GM23338 (cell line): ENCODE data around the gene UBE2S. TPM values are rescaled to one million over a fixed set of nuclear protein-coding genes. Genes with fewer than 3 reads are reported as not detected.

Source experiments
- ATAC-seq: fragments of 200-7000 bp; cut with Tn5 transposase; 3 replicates; pipeline ENCODE4 v1.9.1; 2020
- DNase-seq: peaks from one replicate; pipeline ENCODE4 v3.0.0-alpha.2; 2015; ENCODE audit warnings: low spot score
- H2AFZ ChIP-seq: fragments of 200-600 bp; sonication (generic); 2 replicates; pipeline ENCODE4 v1.8.0; 2016; ENCODE audit warnings: antibody characterized with exemption, mild to moderate bottlenecking, moderate library complexity
- H3F3A ChIP-seq: fragments of 200-600 bp; sonication (generic); replicated peaks from 2 replicates; pipeline ENCODE4 v1.8.0; 2017; ENCODE audit warnings: antibody characterized with exemption, mixed run types, low read depth
- H3K27ac ChIP-seq: fragments of 200-600 bp; sonication (generic); 2 replicates; pipeline ENCODE4 v1.6.1; 2016; ENCODE audit warnings: low read depth
- H3K27me3 ChIP-seq: fragments of 200-600 bp; sonication (generic); 2 replicates; pipeline ENCODE4 v1.8.0; 2016; ENCODE audit warnings: mild to moderate bottlenecking, mixed run types, moderate library complexity; ENCODE audit not compliant: insufficient read depth
- H3K36me3 ChIP-seq: fragments of 200-600 bp; sonication (generic); 2 replicates; pipeline ENCODE4 v1.8.0; 2016; ENCODE audit warnings: mild to moderate bottlenecking; ENCODE audit not compliant: insufficient read depth
- H3K4me1 ChIP-seq: fragments of 200-600 bp; sonication (generic); 2 replicates; pipeline ENCODE4 v1.8.0; 2016; ENCODE audit warnings: mild to moderate bottlenecking, moderate library complexity; ENCODE audit not compliant: insufficient read depth
- H3K4me2 ChIP-seq: fragments of 200-600 bp; sonication (generic); 2 replicates; pipeline ENCODE4 v1.7.1; 2017; ENCODE audit warnings: mixed run types
- H3K4me3 ChIP-seq: fragments of 200-600 bp; sonication (generic); 2 replicates; pipeline ENCODE4 v1.6.1; 2016; ENCODE audit warnings: mixed run types
- H3K79me2 ChIP-seq: fragments of 200-600 bp; sonication (generic); replicated peaks from 2 replicates; pipeline ENCODE4 v1.8.0; 2017; ENCODE audit warnings: mild to moderate bottlenecking; ENCODE audit not compliant: insufficient read depth
- H3K9me2 ChIP-seq: fragments of 200-600 bp; sonication (generic); 2 replicates; pipeline ENCODE4 v1.8.0; 2017; ENCODE audit not compliant: insufficient read depth
- H4K20me1 ChIP-seq: fragments of 200-600 bp; sonication (generic); replicated peaks from 2 replicates; pipeline ENCODE4 v1.8.0; 2017; ENCODE audit warnings: mild to moderate bottlenecking; ENCODE audit not compliant: insufficient read depth
- H3K27ac Mint-ChIP-seq: 2 replicates; pipeline ENCODE4 v1.8.0; 2020; ENCODE audit warnings: inconsistent platforms, mild to moderate bottlenecking, moderate library complexity, mixed read lengths
- H3K27me3 Mint-ChIP-seq: 3 replicates; pipeline ENCODE4 v1.8.0; 2022; ENCODE audit warnings: low read depth, mild to moderate bottlenecking, moderate library complexity, mixed read lengths, inconsistent platforms; ENCODE audit not compliant: insufficient read depth, poor library complexity
- H3K36me3 Mint-ChIP-seq: 3 replicates; pipeline ENCODE4 v1.8.0; 2021; ENCODE audit warnings: low read depth, mild to moderate bottlenecking, inconsistent platforms, moderate library complexity, mixed read lengths
- H3K4me1 Mint-ChIP-seq: 3 replicates; pipeline ENCODE4 v1.8.0; 2020; ENCODE audit warnings: mild to moderate bottlenecking, inconsistent platforms, mixed read lengths
- H3K4me3 Mint-ChIP-seq: 3 replicates; pipeline ENCODE4 v1.8.0; 2021; ENCODE audit warnings: moderate library complexity, mild to moderate bottlenecking, inconsistent platforms, mixed read lengths
- H3K9me3 Mint-ChIP-seq: 3 replicates; pipeline ENCODE4 v1.8.0; 2020; ENCODE audit warnings: moderate library complexity, mild to moderate bottlenecking, inconsistent platforms, mixed read lengths
- CREB1 ChIP-seq: fragments of 250-450 bp; sonication (Bioruptor Pico); IDR thresholded peaks from 2 replicates; pipeline ENCODE4 v1.5.0; 2020; ENCODE audit warnings: low read depth, mild to moderate bottlenecking, moderate library complexity
- POLR2AphosphoS5 ChIP-seq: IDR thresholded peaks from 2 replicates; pipeline ENCODE4 v1.6.1; 2016; ENCODE audit warnings: antibody characterized with exemption, low read depth
- ZNF331 ChIP-seq: fragments of 250-450 bp; sonication (Bioruptor Pico); IDR thresholded peaks from 2 replicates; pipeline ENCODE4 v1.5.0; 2020; ENCODE audit warnings: low read depth, mild to moderate bottlenecking, moderate library complexity
- polyA plus RNA-seq: library from polyadenylated mRNA; unstranded; fragments of >200 nt; fragmentation: Nextera tagmentation; extraction: Ambion mirVana; gene quantifications from 2 replicates; pipeline ENCODE4 v1.2.1, GENCODE V29; 2016
- total RNA-seq: library from RNA; depleted of rRNA; stranded (reverse); fragments of >200 nt; shearing (Covaris generic); gene quantifications from 2 replicates; pipeline ENCODE4 v1.2.3, GENCODE V29; 2014
- TF ChIP-seq, protein P1 (sequence below): IDR thresholded peaks from one replicate; pipeline ENCODE4 v1.6.1; 2018; ENCODE audit warnings: antibody characterized with exemption; ENCODE audit not compliant: unreplicated experiment
- TF ChIP-seq, protein P2 (sequence below), 2 experiments: fragments of 200-600 bp in 1 of 2; sonication (generic) in 1 of 2; conservative IDR thresholded peaks; 2 replicates each; pipeline versions ENCODE4 v1.5.1 to v1.6.1; 2016 to 2017; ENCODE audit warnings: antibody characterized with exemption in 2 of 2, low read depth in 2 of 2, mild to moderate bottlenecking in 2 of 2, moderate library complexity in 1 of 2

UBE2S gene
- total and polyA plus RNA-seq, 2 experiments from 2014 or later, result 363 to 533 TPM

DNA sequence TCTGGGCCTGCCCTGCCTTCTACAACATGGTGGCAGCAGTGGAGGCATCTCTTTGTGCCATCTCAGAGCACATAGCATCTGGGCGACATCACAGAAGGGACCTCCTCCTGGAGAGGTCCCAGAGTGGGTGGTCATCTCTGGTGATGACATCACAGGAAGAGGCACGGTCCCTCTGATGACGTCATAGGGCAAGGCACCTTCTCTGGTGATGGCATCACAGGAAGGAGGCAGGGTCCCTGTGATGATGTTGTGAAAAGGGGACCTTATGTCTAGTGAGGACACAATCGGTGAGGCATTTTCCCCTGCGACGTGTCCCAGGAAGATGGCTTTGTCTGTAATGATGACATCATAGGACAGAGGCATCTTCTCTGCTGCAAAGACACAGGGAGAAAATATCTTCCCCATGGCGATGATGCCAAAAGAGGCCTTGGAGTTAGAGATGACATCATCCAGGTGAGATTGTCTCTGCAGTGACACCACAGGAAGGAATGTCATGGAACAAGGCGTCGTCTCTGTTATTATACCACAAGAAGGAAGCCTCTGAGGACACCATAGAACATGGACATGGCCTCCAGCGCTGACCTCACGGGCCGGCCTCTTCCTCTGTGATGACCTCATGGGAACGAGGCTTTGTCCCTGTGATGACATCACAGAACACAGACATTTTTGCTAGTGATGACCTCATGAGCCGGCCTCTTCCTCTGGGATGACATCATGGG lies 24.8 kb upstream of the UBE2S start (continued):
- TF ChIP-seq, protein P1, sequence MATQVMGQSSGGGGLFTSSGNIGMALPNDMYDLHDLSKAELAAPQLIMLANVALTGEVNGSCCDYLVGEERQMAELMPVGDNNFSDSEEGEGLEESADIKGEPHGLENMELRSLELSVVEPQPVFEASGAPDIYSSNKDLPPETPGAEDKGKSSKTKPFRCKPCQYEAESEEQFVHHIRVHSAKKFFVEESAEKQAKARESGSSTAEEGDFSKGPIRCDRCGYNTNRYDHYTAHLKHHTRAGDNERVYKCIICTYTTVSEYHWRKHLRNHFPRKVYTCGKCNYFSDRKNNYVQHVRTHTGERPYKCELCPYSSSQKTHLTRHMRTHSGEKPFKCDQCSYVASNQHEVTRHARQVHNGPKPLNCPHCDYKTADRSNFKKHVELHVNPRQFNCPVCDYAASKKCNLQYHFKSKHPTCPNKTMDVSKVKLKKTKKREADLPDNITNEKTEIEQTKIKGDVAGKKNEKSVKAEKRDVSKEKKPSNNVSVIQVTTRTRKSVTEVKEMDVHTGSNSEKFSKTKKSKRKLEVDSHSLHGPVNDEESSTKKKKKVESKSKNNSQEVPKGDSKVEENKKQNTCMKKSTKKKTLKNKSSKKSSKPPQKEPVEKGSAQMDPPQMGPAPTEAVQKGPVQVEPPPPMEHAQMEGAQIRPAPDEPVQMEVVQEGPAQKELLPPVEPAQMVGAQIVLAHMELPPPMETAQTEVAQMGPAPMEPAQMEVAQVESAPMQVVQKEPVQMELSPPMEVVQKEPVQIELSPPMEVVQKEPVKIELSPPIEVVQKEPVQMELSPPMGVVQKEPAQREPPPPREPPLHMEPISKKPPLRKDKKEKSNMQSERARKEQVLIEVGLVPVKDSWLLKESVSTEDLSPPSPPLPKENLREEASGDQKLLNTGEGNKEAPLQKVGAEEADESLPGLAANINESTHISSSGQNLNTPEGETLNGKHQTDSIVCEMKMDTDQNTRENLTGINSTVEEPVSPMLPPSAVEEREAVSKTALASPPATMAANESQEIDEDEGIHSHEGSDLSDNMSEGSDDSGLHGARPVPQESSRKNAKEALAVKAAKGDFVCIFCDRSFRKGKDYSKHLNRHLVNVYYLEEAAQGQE, result no peak
- TF ChIP-seq, protein P2, sequence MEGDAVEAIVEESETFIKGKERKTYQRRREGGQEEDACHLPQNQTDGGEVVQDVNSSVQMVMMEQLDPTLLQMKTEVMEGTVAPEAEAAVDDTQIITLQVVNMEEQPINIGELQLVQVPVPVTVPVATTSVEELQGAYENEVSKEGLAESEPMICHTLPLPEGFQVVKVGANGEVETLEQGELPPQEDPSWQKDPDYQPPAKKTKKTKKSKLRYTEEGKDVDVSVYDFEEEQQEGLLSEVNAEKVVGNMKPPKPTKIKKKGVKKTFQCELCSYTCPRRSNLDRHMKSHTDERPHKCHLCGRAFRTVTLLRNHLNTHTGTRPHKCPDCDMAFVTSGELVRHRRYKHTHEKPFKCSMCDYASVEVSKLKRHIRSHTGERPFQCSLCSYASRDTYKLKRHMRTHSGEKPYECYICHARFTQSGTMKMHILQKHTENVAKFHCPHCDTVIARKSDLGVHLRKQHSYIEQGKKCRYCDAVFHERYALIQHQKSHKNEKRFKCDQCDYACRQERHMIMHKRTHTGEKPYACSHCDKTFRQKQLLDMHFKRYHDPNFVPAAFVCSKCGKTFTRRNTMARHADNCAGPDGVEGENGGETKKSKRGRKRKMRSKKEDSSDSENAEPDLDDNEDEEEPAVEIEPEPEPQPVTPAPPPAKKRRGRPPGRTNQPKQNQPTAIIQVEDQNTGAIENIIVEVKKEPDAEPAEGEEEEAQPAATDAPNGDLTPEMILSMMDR (conservative IDR thresholded peaks at IDR 0.05; ENCODE audit: low read depth in 2 of 2), result no peak

DNA sequence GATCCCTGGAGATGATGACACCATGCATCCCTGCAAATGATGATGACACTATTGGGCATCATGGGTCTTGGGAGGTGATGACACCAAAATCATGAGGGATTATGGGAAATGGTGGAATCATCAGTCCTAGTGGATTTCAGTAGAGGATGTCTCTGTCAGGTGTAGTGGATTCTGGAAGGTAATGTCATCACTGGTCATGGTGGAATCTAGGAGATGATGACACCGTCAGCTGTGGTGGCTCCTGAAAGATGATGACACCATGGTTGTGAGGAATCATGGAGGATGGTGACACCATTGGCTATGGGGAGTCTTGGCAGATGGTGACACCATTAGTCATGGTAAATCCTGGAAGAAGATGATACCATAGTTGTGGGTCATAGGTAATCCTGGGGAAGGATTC lies 23.6 kb upstream of the UBE2S start:
- Histone ChIP-seq H3F3A (no peaks in the 10 kb centered on the region), H3K27me3 (peaks cover 15% of the 10 kb centered on the region; the same call in 1 of the 2 replicates), H4K20me1 (no peaks in the 10 kb centered on the region), H3K4me3 (no peak overlapping the region), H3K9me2 (no peaks in the 10 kb centered on the region), H3K36me3 (no peaks in the 10 kb centered on the region), H3K4me1 (0 out of 2 replicates have a peak, but pooled peaks cover 7% of the 10 kb centered on the region), H2AFZ (no peak overlapping the region), H3K4me2 (no peak overlapping the region), H3K27ac (no peak overlapping the region), H3K79me2 (no peaks in the 10 kb centered on the region)
- no peak for ATAC-seq
- DNase-seq, result no peak
- Mint-ChIP-seq H3K9me3 (peaks cover 12% of the 10 kb centered on the region), H3K4me1 (peaks cover 6% of the 10 kb centered on the region), H3K27ac (no peak overlapping the region), H3K36me3 (no peaks in the 10 kb centered on the region), H3K4me3 (no peak overlapping the region), H3K27me3 (peaks cover 8% of the 10 kb centered on the region)
- TF ChIP-seq CREB1 (CRISPR knock-in tag), result no peak
- TF ChIP-seq, protein P2 (conservative IDR thresholded peaks at IDR 0.05; ENCODE audit: low read depth in 2 of 2), result no peak

DNA sequence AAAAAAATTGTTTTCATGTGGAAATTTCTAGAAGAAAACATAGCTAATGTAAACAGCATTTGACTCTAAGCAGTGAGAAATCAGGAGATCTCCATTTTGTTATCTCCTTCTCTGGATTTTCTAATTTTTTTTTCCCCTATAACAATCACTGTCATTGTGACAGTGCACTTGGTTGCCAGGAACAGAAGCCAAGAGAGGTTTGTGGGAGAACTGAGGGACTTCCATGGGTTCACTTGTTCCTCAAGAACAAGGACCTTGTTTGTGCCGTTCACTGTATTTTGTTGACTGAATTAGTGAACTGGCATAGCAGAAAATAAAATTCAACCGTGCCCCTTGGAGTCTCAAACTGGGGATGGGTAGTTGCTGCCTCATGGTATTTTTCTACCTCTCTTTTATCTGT lies 18.5 kb upstream of the UBE2S start:
- peaks cover 9% of the 10 kb centered on the region for H3K27me3 Mint-ChIP-seq
- H3K36me3 Mint-ChIP-seq, result no peaks in the 10 kb centered on the region
- H3K36me3 ChIP-seq, result no peaks in the 10 kb centered on the region
- TF ChIP-seq ZNF331 (no peak), POLR2AphosphoS5 (no peak)
- TF ChIP-seq, protein P1, result no peak

More for the DNA sequence above, 18.5 kb upstream of the UBE2S start:
- Histone ChIP-seq H3K79me2 (no peaks in the 10 kb centered on the region), H3K4me2 (no peak overlapping the region), H2AFZ (no peak overlapping the region), H3K4me3 (no peak overlapping the region), H3K4me1 (0 out of 2 replicates have a peak, but pooled peaks cover 7% of the 10 kb centered on the region), H3F3A (no peaks in the 10 kb centered on the region), H3K27ac (no peak overlapping the region), H3K9me2 (no peaks in the 10 kb centered on the region), H3K27me3 (no peaks in the 10 kb centered on the region), H4K20me1 (no peaks in the 10 kb centered on the region)
- no peak overlapping the region for H3K4me3 Mint-ChIP-seq
- H3K9me3 Mint-ChIP-seq, result peaks cover 8% of the 10 kb centered on the region
- DNase-seq (no peak), ATAC-seq (no peak)
- H3K4me1 Mint-ChIP-seq, result peaks cover 6% of the 10 kb centered on the region
- H3K27ac Mint-ChIP-seq, result no peak overlapping the region
